ENCODE measurements around the gene NCMAP.

GRCh38 chr1:24570265-24571125, 14.6 kb downstream of the NCMAP start:
- TF ChIP-seq RCOR1 (IDR thresholded peaks at IDR 0.05; ENCODE audit: low read depth, low read length) (no peak), HOXA7 (CRISPR knock-in tag; IDR thresholded peaks at IDR 0.05) (no peak), POLR2A (IDR thresholded peaks at IDR 0.05; ENCODE audit: low read length) (no peak), FOSL2 (IDR thresholded peaks at IDR 0.05) (no peak), FOSL2 (CRISPR knock-in tag; IDR thresholded peaks at IDR 0.05) (no peak), CTCF (IDR thresholded peaks at IDR 0.05) (no peak)

Data from A549 (cell line).